HEK293 (cell line): ENCODE data around the gene FMN1.

ENCODE experiments used
- CTCF ChIA-PET: fragments of 350-600 bp; formaldehyde crosslinking; extraction: SDS; loops from one replicate; lab custom pipeline; 2021; ENCODE audit warnings: antibody characterized with exemption; lab: Yijun Ruan, JAX
- POLR2A ChIA-PET: fragments of 300-600 bp; formaldehyde crosslinking; extraction: SDS; loops from one replicate; lab custom pipeline; 2020; ENCODE audit warnings: antibody characterized with exemption, inconsistent platforms; lab: Yijun Ruan, JAX
- H3K27ac ChIP-seq: fragments of 200-500 bp; sonication (Bioruptor generic); 2 replicates; pipeline ENCODE4 v1.5.1; 2014; ENCODE audit warnings: low read depth, low read length, control low read depth, inconsistent platforms; ENCODE audit errors: extremely low read depth
- H3K36me3 ChIP-seq, 2 experiments: fragments of 200-500 bp in 1 of 2; sonication (Bioruptor generic) in 1 of 2; 1 replicate in 1 of 2; 2 replicates in 1 of 2; pipeline ENCODE4 v1.5.1; 2014 to 2017; ENCODE audit warnings: inconsistent platforms in 2 of 2, low read length in 2 of 2; ENCODE audit not compliant: control insufficient read depth in 2 of 2, insufficient read depth in 1 of 2
- H3K4me1 ChIP-seq: fragments of 200-500 bp; sonication (Bioruptor generic); 2 replicates; pipeline ENCODE4 v1.5.1; 2014; ENCODE audit warnings: mild to moderate bottlenecking, low read length, inconsistent platforms; ENCODE audit not compliant: control insufficient read depth, insufficient read depth
- H3K4me3 ChIP-seq: 2 replicates; pipeline ENCODE4 v1.5.1; 2011; ENCODE audit warnings: low read depth, mild to moderate bottlenecking, control low read depth, low read length, moderate library complexity
- H3K9me3 ChIP-seq: fragments of 200-500 bp; sonication (Bioruptor generic); 2 replicates; pipeline ENCODE4 v1.5.1; 2014; ENCODE audit warnings: low read depth, low read length, inconsistent platforms; ENCODE audit not compliant: control insufficient read depth, insufficient read depth
- HOXA7 ChIP-seq: sonication (generic); formaldehyde crosslinking; IDR thresholded peaks from 2 replicates; pipeline ENCODE4 v1.8.1; 2022; ENCODE audit warnings: missing genetic modification reagents, borderline replicate concordance
- MZF1 ChIP-seq: fragments of 450-650 bp; formaldehyde crosslinking; IDR thresholded peaks from 2 replicates; pipeline ENCODE4 v1.5.1; 2017; ENCODE audit warnings: missing biosample characterization, missing genetic modification characterization, borderline replicate concordance
- PRDM10 ChIP-seq: fragments of 450-650 bp; formaldehyde crosslinking; IDR thresholded peaks from 2 replicates; pipeline ENCODE4 v1.5.1; 2016; ENCODE audit warnings: missing biosample characterization, missing genetic modification characterization
- SP7 ChIP-seq: fragments of 450-650 bp; formaldehyde crosslinking; IDR thresholded peaks from 2 replicates; pipeline ENCODE4 v1.5.1; 2016; ENCODE audit warnings: missing biosample characterization, missing genetic modification characterization
- ZBTB8A ChIP-seq: fragments of 450-650 bp; formaldehyde crosslinking; IDR thresholded peaks from 2 replicates; pipeline ENCODE4 v1.5.1; 2016; ENCODE audit warnings: missing biosample characterization, missing genetic modification characterization
- ZFP37 ChIP-seq: fragments of 450-650 bp; formaldehyde crosslinking; IDR thresholded peaks from 2 replicates; pipeline ENCODE4 v1.5.1; 2016; ENCODE audit warnings: missing biosample characterization, missing genetic modification characterization
- ZNF184 ChIP-seq: fragments of 450-650 bp; IDR thresholded peaks from 2 replicates; pipeline ENCODE4 v1.5.1; 2018; ENCODE audit warnings: missing biosample characterization, mild to moderate bottlenecking, missing genetic modification characterization
- ZNF214 ChIP-seq: fragments of 450-650 bp; formaldehyde crosslinking; IDR thresholded peaks from 2 replicates; pipeline ENCODE4 v1.5.1; 2017; ENCODE audit warnings: missing biosample characterization, mild to moderate bottlenecking, missing genetic modification characterization, borderline replicate concordance
- ZNF426 ChIP-seq: fragments of 450-650 bp; formaldehyde crosslinking; IDR thresholded peaks from 2 replicates; pipeline ENCODE4 v1.5.1; 2017; ENCODE audit warnings: missing biosample characterization, missing genetic modification characterization, mild to moderate bottlenecking, inconsistent platforms, moderate library complexity
- ZNF510 ChIP-seq: fragments of 450-650 bp; formaldehyde crosslinking; IDR thresholded peaks from 2 replicates; pipeline ENCODE4 v1.5.1; 2018; ENCODE audit warnings: mild to moderate bottlenecking, missing genetic modification characterization, missing biosample characterization; ENCODE audit not compliant: insufficient replicate concordance
- ZNF544 ChIP-seq: fragments of 450-650 bp; formaldehyde crosslinking; IDR thresholded peaks from 2 replicates; pipeline ENCODE4 v1.5.0; 2017; ENCODE audit warnings: missing biosample characterization, missing genetic modification characterization
- ZNF555 ChIP-seq: fragments of 450-650 bp; formaldehyde crosslinking; conservative IDR thresholded peaks from 2 replicates; pipeline ENCODE4 v1.5.1; 2017; ENCODE audit warnings: missing biosample characterization, mild to moderate bottlenecking, missing genetic modification characterization, inconsistent platforms
- ZNF629 ChIP-seq: fragments of 450-650 bp; formaldehyde crosslinking; IDR thresholded peaks from 2 replicates; pipeline ENCODE4 v1.5.1; 2017; ENCODE audit warnings: missing biosample characterization, missing genetic modification characterization
- ZNF664 ChIP-seq: fragments of 450-650 bp; formaldehyde crosslinking; IDR thresholded peaks from 2 replicates; pipeline ENCODE4 v1.5.1; 2016; ENCODE audit warnings: missing biosample characterization, missing genetic modification characterization
- ZNF843 ChIP-seq: fragments of 450-650 bp; formaldehyde crosslinking; IDR thresholded peaks from 2 replicates; pipeline ENCODE4 v1.5.1; 2016; ENCODE audit warnings: missing biosample characterization, missing genetic modification characterization
- TF ChIP-seq, protein P1 (sequence below): fragments of 450-650 bp; formaldehyde crosslinking; IDR thresholded peaks from 2 replicates; pipeline ENCODE4 v1.5.1; 2017; ENCODE audit warnings: missing biosample characterization, missing genetic modification characterization
- TF ChIP-seq, protein P2 (sequence below): fragments of 450-650 bp; formaldehyde crosslinking; IDR thresholded peaks from 2 replicates; pipeline ENCODE4 v1.5.1; 2016; ENCODE audit warnings: missing biosample characterization, missing genetic modification characterization
- TF ChIP-seq, protein P3 (sequence below): fragments of 450-650 bp; formaldehyde crosslinking; IDR thresholded peaks from 2 replicates; pipeline ENCODE4 v1.5.1; 2016; ENCODE audit warnings: missing biosample characterization, missing genetic modification characterization
- TF ChIP-seq, protein P4 (sequence below): fragments of 450-650 bp; formaldehyde crosslinking; IDR thresholded peaks from 2 replicates; pipeline ENCODE4 v1.5.1; 2017; ENCODE audit warnings: missing biosample characterization, missing genetic modification characterization

FMN1 gene

DNA sequence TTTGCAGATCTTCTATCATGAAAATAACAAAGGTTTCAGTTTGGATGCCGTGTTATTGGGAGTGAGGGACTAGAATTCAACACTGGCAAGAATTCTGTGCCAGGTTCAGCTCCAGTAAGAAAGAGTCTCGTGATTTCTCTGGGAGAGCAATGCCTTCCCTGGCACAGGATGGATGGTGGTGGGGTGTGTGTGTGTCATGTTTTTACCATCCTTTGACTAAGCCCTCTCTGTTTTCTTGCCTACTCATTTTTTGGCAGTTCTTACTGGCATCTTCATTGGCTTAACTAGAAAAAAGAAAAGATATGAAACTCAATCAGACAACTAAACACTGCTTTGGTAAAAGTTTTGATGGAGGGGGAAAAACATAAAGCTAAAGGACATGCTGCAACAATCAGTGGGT is 86.6 kb downstream of the FMN1 start (continued):
- TF ChIP-seq, protein P1, sequence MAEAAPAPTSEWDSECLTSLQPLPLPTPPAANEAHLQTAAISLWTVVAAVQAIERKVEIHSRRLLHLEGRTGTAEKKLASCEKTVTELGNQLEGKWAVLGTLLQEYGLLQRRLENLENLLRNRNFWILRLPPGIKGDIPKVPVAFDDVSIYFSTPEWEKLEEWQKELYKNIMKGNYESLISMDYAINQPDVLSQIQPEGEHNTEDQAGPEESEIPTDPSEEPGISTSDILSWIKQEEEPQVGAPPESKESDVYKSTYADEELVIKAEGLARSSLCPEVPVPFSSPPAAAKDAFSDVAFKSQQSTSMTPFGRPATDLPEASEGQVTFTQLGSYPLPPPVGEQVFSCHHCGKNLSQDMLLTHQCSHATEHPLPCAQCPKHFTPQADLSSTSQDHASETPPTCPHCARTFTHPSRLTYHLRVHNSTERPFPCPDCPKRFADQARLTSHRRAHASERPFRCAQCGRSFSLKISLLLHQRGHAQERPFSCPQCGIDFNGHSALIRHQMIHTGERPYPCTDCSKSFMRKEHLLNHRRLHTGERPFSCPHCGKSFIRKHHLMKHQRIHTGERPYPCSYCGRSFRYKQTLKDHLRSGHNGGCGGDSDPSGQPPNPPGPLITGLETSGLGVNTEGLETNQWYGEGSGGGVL (tag by site-specific recombination): no peak
- TF ChIP-seq ZNF544 (tag by site-specific recombination) (no peak), ZNF510 (tag by site-specific recombination) (no peak), ZNF664 (tag by site-specific recombination) (no peak), PRDM10 (tag by site-specific recombination) (no peak), MZF1 (tag by site-specific recombination) (no peak), ZNF214 (tag by site-specific recombination) (no peak)
- TF ChIP-seq, protein P2, sequence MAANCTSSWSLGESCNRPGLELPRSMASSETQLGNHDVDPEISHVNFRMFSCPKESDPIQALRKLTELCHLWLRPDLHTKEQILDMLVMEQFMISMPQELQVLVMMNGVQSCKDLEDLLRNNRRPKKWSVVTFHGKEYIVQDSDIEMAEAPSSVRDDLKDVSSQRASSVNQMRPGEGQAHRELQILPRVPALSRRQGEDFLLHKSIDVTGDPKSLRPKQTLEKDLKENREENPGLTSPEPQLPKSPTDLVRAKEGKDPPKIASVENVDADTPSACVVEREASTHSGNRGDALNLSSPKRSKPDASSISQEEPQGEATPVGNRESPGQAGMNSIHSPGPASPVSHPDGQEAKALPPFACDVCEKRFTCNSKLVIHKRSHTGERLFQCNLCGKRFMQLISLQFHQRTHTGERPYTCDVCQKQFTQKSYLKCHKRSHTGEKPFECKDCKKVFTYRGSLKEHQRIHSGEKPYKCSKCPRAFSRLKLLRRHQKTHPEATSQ: no peak

GRCh38 chr15:33104212-33104611 is 90.3 kb downstream of the FMN1 start:
- no peak overlapping the region for H3K27ac ChIP-seq
- H3K36me3 ChIP-seq: no peaks in the 10 kb centered on the region
- TF ChIP-seq SP7 (tag by site-specific recombination) (0 out of 2 replicates have a peak, but pooled peaks have one; percentile 16), ZNF426 (tag by site-specific recombination) (no peak), ZNF184 (tag by site-specific recombination) (no peak), ZNF555 (no peak), ZFP37 (tag by site-specific recombination) (no peak), ZNF629 (tag by site-specific recombination) (no peak), ZNF843 (no peak), ZBTB8A (tag by site-specific recombination) (no peak), HOXA7 (no peak)
- TF ChIP-seq, protein P3, sequence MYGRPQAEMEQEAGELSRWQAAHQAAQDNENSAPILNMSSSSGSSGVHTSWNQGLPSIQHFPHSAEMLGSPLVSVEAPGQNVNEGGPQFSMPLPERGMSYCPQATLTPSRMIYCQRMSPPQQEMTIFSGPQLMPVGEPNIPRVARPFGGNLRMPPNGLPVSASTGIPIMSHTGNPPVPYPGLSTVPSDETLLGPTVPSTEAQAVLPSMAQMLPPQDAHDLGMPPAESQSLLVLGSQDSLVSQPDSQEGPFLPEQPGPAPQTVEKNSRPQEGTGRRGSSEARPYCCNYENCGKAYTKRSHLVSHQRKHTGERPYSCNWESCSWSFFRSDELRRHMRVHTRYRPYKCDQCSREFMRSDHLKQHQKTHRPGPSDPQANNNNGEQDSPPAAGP (tag by site-specific recombination): no peak
- TF ChIP-seq, protein P4, sequence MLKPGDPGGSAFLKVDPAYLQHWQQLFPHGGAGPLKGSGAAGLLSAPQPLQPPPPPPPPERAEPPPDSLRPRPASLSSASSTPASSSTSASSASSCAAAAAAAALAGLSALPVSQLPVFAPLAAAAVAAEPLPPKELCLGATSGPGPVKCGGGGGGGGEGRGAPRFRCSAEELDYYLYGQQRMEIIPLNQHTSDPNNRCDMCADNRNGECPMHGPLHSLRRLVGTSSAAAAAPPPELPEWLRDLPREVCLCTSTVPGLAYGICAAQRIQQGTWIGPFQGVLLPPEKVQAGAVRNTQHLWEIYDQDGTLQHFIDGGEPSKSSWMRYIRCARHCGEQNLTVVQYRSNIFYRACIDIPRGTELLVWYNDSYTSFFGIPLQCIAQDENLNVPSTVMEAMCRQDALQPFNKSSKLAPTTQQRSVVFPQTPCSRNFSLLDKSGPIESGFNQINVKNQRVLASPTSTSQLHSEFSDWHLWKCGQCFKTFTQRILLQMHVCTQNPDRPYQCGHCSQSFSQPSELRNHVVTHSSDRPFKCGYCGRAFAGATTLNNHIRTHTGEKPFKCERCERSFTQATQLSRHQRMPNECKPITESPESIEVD (tag by site-specific recombination): 0 out of 2 replicates have a peak, but pooled peaks have one; percentile 6
- H3K4me3 ChIP-seq: no peak overlapping the region
- ChIA-PET POLR2A (no interaction called here), CTCF (interaction anchor here (0.6 to 1.1 kb wide), 3 partner anchors 18 to 307 kb away, joined by 3 to 6 read pairs (median 4); no protein-coding TSS in a partner anchor)
- H3K9me3 ChIP-seq: no peaks in the 10 kb centered on the region; the same call in 1 of the 2 replicates
- peaks cover 5% of the 10 kb centered on the region; the same call in 1 of the 2 replicates for H3K4me1 ChIP-seq
